K562 (cell line): ENCODE results near the gene CCAR1. TPM values are rescaled to one million over a fixed set of nuclear protein-coding genes. Genes with fewer than 3 reads are reported as not detected.
A peak's percentile ranks its signal among the peaks of the same experiment; 100 is the strongest.

Source experiments
- ARHGAP35 ChIP-seq: fragments of 450-650 bp; IDR thresholded peaks from 2 replicates; pipeline ENCODE4 v1.6.1; 2018; ENCODE audit not compliant: partially characterized antibody
- CREM ChIP-seq: IDR thresholded peaks from 2 replicates; pipeline ENCODE4 v1.6.1; 2014; ENCODE audit warnings: antibody characterized with exemption, low read depth
- DNMT1 ChIP-seq: fragments of 450-650 bp; IDR thresholded peaks from 2 replicates; pipeline ENCODE4 v1.6.1; 2016; ENCODE audit warnings: antibody characterized with exemption, mild to moderate bottlenecking
- EP300 ChIP-seq: IDR thresholded peaks from 2 replicates; pipeline ENCODE4 v1.6.1; 2012; ENCODE audit warnings: low read length, improper control_type of control experiment
- HDAC6 ChIP-seq: IDR thresholded peaks from 2 replicates; pipeline ENCODE4 v1.6.1; 2012; ENCODE audit warnings: low read depth, mild to moderate bottlenecking, control low read depth, inconsistent platforms, low read length, moderate library complexity
- KLF1 ChIP-seq: fragments of 450-650 bp; IDR thresholded peaks from 2 replicates; pipeline ENCODE4 v1.6.1; 2016; ENCODE audit warnings: missing genetic modification characterization, missing compliant biosample characterization
- LARP7 ChIP-seq: fragments of 450-650 bp; IDR thresholded peaks from 2 replicates; pipeline ENCODE4 v1.6.1; 2016
- NBN ChIP-seq: fragments of 450-650 bp; IDR thresholded peaks from 2 replicates; pipeline ENCODE4 v1.6.1; 2016; ENCODE audit warnings: low read depth, mild to moderate bottlenecking
- RBM17 ChIP-seq: fragments of 200-400 bp; formaldehyde crosslinking; IDR thresholded peaks from 2 replicates; pipeline ENCODE4 v1.6.1; 2017; ENCODE audit warnings: low read depth, mild to moderate bottlenecking, low read length, borderline replicate concordance
- SMARCC2 ChIP-seq: fragments of 450-650 bp; IDR thresholded peaks from 2 replicates; pipeline ENCODE4 v1.6.1; 2017; ENCODE audit warnings: antibody characterized with exemption, moderate library complexity, mild to moderate bottlenecking, low read depth
- TAF9B ChIP-seq: fragments of 450-650 bp; IDR thresholded peaks from 2 replicates; pipeline ENCODE4 v1.6.1; 2018; ENCODE audit warnings: mild to moderate bottlenecking; ENCODE audit not compliant: partially characterized antibody
- THAP12 ChIP-seq: fragments of 250-450 bp; sonication (Bioruptor Pico); IDR thresholded peaks from 2 replicates; pipeline ENCODE4 v1.9.0; 2021; ENCODE audit warnings: mild to moderate bottlenecking, inconsistent platforms
- ZBTB40 ChIP-seq, 2 experiments: fragments of 450-650 bp in 1 of 2; sonication (generic) in 1 of 2; formaldehyde crosslinking in 1 of 2; IDR thresholded peaks; 2 replicates each; pipeline versions ENCODE4 v1.7.1 to v1.9.0; 2016 to 2022; ENCODE audit warnings: inconsistent platforms in 1 of 2, mild to moderate bottlenecking in 1 of 2, missing genetic modification reagents in 1 of 2
- ZNF133 ChIP-seq: fragments of 250-450 bp; sonication (Bioruptor Pico); IDR thresholded peaks from 2 replicates; pipeline ENCODE4 v1.4.0; 2020; ENCODE audit warnings: mild to moderate bottlenecking
- polyA plus RNA-seq, 8 experiments: library from polyadenylated mRNA; depleted of rRNA in 4 of 8; stranded (reverse) in 5 of 8; unstranded in 3 of 8; fragments of >200 nt; fragmentation: Nextera tagmentation in 2 of 8; fragmentation: Illumina TruSeq in 1 of 8; extraction: Ambion mirVana in 2 of 8; extraction: Trizol in 1 of 8; gene quantifications; 2 replicates each; pipeline versions ENCODE4 v1.2.1 to v1.2.3, GENCODE V29; 2011 to 2014; ENCODE audit warnings: inconsistent platforms in 1 of 8, missing spikeins in 1 of 8
- total RNA-seq, 7 experiments: library from RNA; depleted of rRNA in 6 of 7; stranded (reverse); fragments of >200 nt in 6 of 7; fragmentation: Illumina TruSeq in 2 of 7; extraction: Trizol in 2 of 7; gene quantifications; 2 replicates each; pipeline versions ENCODE4 v1.2.1 to v1.2.3, GENCODE V29; 2011 to 2021; ENCODE audit warnings: low replicate concordance in 1 of 7
- TF ChIP-seq, protein P1 (sequence below): sonication (generic); formaldehyde crosslinking; IDR thresholded peaks from 2 replicates; pipeline ENCODE4 v1.8.1; 2023; ENCODE audit warnings: mild to moderate bottlenecking, missing genetic modification reagents, moderate library complexity

CCAR1 gene
- total and polyA plus RNA-seq, 9 of the 15 experiments (the other 6 are each of a cell fraction or from before 2014, with no cell fraction given): 44.8 to 173 (median 111) TPM

DNA sequence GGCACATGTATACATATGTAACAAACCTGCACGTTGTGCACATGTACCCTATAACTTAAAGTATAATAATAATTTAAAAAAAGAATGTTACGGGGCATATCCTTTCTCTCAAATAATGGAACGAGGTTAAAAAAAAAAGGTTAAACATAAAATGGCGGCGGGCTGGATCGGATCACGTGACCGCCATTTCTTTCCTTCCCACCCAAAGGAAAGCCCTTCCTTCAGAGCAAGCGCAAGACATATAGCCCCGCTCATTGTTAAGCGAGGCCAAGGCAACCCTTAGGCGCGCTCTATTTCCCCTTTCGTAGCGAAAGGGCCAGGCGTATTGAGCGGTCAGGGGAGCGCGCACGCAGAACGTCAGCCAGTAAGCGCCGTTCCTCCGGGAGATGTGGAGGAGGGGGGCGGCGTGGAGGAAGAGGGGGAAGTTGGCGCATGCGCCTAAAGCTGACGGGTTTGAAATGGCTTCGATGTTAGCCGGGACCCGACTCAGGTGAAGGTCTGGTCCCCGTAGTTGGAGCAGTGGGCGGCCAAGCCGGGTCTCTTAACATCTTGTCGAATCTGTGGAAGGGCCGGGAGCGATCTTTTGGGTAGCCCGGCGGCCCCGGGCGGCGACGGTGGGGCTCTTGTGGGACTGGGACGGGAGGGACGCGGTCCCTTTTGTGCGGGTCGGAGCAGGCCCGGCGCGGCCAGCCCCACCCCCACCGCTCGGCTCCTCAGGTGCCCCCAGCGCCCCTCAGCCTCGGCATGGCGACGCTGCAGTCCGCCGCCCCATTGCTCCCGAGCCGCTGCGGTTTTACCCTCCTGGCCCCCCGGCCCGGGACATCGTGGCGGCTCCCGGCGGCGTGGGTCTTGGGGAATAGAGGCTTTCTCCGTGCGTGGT is at the start of gene CCAR1 (continued):
- TF ChIP-seq DNMT1 (no peak), ZBTB40 (IDR thresholded peaks at IDR 0.05) (no peak), ZBTB40 (CRISPR knock-in tag; IDR thresholded peaks at IDR 0.05) (no peak), NBN (no peak; the same call in 1 of the 2 replicates), TAF9B (peak; percentile 69), EP300 (no peak), LARP7 (no peak), CREM (peak; percentile 98), RBM17 (no peak), HDAC6 (no peak), KLF1 (tag) (no peak), ARHGAP35 (no peak), SMARCC2 (no peak), THAP12 (CRISPR knock-in tag) (0 out of 2 replicates have a peak, but pooled peaks have one; percentile 29), ZNF133 (CRISPR knock-in tag) (no peak)
- TF ChIP-seq, protein P1, sequence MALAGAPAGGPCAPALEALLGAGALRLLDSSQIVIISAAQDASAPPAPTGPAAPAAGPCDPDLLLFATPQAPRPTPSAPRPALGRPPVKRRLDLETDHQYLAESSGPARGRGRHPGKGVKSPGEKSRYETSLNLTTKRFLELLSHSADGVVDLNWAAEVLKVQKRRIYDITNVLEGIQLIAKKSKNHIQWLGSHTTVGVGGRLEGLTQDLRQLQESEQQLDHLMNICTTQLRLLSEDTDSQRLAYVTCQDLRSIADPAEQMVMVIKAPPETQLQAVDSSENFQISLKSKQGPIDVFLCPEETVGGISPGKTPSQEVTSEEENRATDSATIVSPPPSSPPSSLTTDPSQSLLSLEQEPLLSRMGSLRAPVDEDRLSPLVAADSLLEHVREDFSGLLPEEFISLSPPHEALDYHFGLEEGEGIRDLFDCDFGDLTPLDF (CRISPR knock-in tag): 0 out of 2 replicates have a peak, but pooled peaks have one; percentile 27
